GM19452 (cell line): ENCODE data around the gene SF3A1.
A peak's percentile ranks its signal among the peaks of the same experiment; 100 is the strongest.

Experiments used
- ATAC-seq: cut with Tn5 transposase; IDR thresholded peaks from one replicate; pipeline ENCODE4 v1.9.1; 2021; ENCODE audit not compliant: unreplicated experiment

SF3A1 gene

GRCh38 chr22:30305906-30306626, 50.6 kb downstream of the SF3A1 start:
- no peak for ATAC-seq

- ATAC-seq = peak; percentile 43
Measured at GRCh38 chr22:30305519-30305905, 51.2 kb downstream of the SF3A1 start.

- no peak for ATAC-seq
Measured at GRCh38 chr22:30304495-30305244, 52.0 kb downstream of the SF3A1 start.

- no peak for ATAC-seq
Measured at GRCh38 chr22:30302810-30303138, 53.9 kb downstream of the SF3A1 start.

- no peak for ATAC-seq
Measured at GRCh38 chr22:30301995-30302809, 54.5 kb downstream of the SF3A1 start.

- ATAC-seq = no peak
Measured at GRCh38 chr22:30299322-30299721, 57.4 kb downstream of the SF3A1 start.

GRCh38 chr22:30297991-30298701, 58.5 kb downstream of the SF3A1 start:
- no peak for ATAC-seq

- no peak for ATAC-seq
Measured at GRCh38 chr22:30297276-30297990, 59.3 kb downstream of the SF3A1 start.

GRCh38 chr22:30296833-30297232, 59.9 kb downstream of the SF3A1 start:
- ATAC-seq = no peak

GRCh38 chr22:30296324-30296723, 60.4 kb downstream of the SF3A1 start:
- ATAC-seq = no peak

GRCh38 chr22:30295576-30295975, 61.1 kb downstream of the SF3A1 start:
- no peak for ATAC-seq

GRCh38 chr22:30294830-30295229, 61.9 kb downstream of the SF3A1 start:
- no peak for ATAC-seq

- ATAC-seq = no peak
Measured at GRCh38 chr22:30294066-30294465, 62.6 kb downstream of the SF3A1 start.

- no peak for ATAC-seq
Measured at GRCh38 chr22:30293026-30293425, 63.7 kb downstream of the SF3A1 start.

- no peak for ATAC-seq
Measured at GRCh38 chr22:30292069-30292970, 64.4 kb downstream of the SF3A1 start.

GRCh38 chr22:30291058-30291892, 65.4 kb downstream of the SF3A1 start:
- no peak for ATAC-seq

GRCh38 chr22:30290342-30291057, 66.2 kb downstream of the SF3A1 start:
- ATAC-seq = no peak

- peak; percentile 5 for ATAC-seq
Measured at GRCh38 chr22:30289980-30290313, 66.7 kb downstream of the SF3A1 start.
